Lower leg skin (tissue), 3 donors: ENCODE data around the gene SPRR1A.

Experiments used
- POLR2A ChIP-seq, 2 donors: fragments of 450-650 bp; IDR thresholded peaks; one replicate each; pipeline ENCODE4 v1.6.1; 2016 to 2017; ENCODE audit warnings: antibody characterized with exemption in 2 of 2, mild to moderate bottlenecking in 1 of 2, moderate library complexity in 1 of 2
- TF ChIP-seq, protein P1 (sequence below), 3 donors: fragments of 450-650 bp; IDR thresholded peaks; one replicate each; pipeline ENCODE4 v1.5.1; 2016; ENCODE audit warnings: antibody characterized with exemption in 3 of 3, mild to moderate bottlenecking in 3 of 3, moderate library complexity in 2 of 3

DNA sequence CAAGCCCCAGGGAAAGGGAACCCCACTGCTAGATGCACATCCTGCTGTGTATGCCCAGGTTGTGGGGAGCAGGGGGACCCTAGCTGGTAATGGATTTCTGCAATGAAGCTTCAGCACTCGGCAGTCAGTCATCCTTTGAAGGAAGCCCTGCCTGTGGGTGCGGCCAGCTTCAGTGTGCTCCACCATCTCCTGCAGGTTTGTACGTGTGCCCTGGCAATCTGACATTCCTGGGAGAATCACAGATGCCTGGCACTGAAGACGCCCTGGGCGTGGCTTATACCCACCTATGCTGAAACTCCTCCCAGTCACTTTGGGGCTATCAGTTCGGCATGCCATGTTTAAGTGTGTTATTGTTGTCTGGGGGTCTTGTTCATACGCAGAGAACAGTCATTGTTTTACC lies 30.1 kb upstream of the SPRR1A start:
- TF ChIP-seq, protein P1, sequence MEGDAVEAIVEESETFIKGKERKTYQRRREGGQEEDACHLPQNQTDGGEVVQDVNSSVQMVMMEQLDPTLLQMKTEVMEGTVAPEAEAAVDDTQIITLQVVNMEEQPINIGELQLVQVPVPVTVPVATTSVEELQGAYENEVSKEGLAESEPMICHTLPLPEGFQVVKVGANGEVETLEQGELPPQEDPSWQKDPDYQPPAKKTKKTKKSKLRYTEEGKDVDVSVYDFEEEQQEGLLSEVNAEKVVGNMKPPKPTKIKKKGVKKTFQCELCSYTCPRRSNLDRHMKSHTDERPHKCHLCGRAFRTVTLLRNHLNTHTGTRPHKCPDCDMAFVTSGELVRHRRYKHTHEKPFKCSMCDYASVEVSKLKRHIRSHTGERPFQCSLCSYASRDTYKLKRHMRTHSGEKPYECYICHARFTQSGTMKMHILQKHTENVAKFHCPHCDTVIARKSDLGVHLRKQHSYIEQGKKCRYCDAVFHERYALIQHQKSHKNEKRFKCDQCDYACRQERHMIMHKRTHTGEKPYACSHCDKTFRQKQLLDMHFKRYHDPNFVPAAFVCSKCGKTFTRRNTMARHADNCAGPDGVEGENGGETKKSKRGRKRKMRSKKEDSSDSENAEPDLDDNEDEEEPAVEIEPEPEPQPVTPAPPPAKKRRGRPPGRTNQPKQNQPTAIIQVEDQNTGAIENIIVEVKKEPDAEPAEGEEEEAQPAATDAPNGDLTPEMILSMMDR (IDR thresholded peaks at IDR 0.05), result no peak
- TF ChIP-seq POLR2A (IDR thresholded peaks at IDR 0.05), result no peak
